NCI-H1105 treated with DMSO at 0.1 percent for 48 hours (cell line): ENCODE measurements around the gene TECTA.
"Not testable (repeated sequence)": the region's sequence is repeated elsewhere in the genome, so short reads cannot be mapped to it uniquely, and the experiment has no call there.

Experiments
- DNase-seq: peaks from one replicate; lab custom pipeline; 2025; lab: John Stamatoyannopoulos, UW

The TECTA gene

DNA sequence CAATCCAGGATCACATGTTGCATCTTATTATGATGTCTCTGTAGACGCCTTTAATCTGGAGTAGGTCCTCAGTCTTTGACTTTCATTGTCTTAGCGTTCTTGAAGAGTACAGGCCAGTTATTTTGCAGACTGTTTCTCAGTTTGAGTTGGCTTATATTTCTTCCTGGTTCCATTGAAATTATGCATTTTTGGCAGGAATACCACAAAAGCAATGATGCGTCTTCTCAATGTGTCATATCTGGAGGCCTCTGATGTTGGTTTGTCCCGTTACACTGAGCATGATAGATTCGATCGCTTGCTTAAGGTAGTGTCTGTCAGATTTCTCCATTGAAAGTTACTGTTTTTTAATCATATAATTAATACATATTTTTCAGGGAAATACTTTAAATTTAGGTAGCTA is 30.6 kb downstream of the TECTA start:
- no peak for DNase-seq

DNA sequence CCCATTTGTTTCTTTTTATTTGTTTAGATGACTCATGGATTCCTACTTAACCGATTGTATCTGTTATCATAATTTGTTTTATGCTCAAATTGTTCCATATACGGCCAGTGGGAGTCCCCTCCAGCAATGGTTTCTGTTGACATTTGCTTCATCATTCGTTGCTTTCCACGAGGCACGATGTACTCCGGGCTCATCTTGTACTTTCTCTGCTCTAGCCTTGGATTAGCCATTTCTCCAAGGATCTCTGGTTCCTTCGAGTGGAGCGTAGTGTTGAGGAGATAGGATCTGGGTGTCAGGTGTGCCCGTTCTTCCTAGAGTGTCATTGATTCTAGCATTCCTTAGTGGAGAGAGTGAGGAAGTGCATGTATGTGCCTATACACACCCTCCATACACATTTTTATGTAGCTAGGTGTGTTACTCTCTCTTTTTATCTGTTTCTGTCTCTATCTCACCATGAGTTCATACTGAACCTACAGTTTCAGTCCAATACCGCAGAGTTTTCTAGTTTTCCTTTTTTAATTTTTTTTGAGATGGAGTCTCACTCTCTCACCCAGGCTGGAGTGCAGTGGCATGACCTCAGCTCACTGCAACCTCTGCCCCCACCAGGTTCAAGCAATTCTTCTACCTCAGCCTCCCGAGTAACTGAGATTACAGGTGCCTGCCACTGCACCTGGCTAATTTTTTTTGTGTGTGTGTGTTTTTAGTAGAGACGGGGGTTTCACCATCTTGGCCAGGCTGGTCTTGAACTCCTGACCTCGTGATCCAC is 31.4 kb downstream of the TECTA start:
- no peak for DNase-seq

DNA sequence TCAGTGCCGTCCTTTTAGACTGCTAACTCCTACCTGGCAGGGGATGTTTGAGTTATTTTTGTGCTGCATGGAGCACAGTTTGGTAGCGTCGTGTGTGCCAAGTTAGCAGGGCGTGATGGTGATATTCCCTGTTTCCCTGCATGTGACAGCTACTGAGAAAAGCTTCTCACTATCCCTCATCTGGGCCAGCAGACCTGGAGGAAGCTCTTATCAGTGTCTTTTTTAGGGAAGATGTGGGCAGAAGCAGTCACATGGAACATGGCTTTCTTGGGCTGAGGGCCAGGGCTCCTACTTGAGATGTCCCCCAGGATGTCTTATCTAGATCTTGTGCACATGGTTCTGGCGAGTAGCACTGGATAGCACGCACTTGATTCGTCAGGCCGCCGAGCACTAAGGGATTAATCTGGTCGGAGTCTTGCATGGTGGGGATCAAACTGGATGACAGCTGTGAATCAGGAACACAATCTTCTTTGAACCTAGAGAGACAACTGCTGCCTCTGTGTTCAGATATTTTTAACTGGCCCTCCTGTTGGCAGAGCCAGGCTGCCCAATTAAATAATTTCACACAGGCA is 33.8 kb downstream of the TECTA start:
- no peak for DNase-seq

DNA sequence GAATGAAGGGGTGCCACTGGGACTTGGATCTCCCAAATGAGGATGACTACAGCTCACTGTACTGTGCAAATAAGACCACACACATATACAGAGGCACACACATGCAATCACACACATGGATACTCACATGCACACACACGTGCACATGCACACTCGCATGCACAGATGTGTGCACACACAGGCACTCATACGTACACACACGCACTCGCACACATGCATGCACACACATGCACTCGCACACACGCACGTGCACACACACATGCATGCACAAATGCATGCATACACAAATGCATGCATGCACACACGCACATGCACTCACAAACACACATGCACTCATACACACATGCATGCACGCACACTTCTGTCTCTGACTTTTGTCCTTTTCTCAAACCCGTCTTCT is 36.0 kb downstream of the TECTA start:
- no peak for DNase-seq

DNA sequence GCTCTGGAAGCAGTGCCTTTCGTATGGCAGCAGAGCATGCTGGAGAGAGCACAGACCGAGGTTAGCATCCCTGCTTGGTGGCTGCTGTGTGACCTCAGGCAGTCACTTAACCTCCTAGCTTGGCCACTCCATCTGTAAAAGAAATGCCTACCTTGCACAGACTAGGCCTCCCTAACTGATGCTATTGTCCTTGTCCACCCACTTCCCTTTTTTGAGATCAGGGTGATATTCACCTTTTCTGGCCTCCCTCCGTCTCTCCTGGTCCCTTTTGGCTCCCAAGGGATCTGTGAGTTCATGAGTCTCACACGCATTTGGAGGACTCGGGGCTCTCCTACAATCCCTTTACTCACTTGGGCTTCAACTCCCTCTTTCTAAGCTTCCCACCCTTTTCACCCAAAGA is 37.2 kb downstream of the TECTA start:
- DNase-seq, result no peak

DNA sequence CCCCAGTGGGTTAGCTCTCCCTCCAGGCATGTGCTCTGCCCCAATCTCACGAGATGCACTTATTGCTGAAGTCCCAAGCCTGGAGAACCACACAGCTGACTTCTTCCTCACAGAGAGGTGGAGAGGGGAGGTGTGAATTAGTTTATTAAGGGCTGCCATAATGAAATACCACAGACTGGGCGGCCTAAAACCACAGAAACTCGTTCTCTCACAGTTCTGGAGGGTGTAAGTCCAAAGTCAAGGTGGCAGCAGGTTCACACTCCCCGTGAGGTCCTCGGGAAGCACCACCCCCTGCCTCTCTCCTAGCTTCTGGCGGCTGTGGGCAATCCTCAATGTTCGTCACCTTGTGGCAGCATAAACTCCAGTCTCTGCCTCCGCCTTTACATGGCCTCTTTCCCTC is 39.3 kb downstream of the TECTA start:
- no peak for DNase-seq

DNA sequence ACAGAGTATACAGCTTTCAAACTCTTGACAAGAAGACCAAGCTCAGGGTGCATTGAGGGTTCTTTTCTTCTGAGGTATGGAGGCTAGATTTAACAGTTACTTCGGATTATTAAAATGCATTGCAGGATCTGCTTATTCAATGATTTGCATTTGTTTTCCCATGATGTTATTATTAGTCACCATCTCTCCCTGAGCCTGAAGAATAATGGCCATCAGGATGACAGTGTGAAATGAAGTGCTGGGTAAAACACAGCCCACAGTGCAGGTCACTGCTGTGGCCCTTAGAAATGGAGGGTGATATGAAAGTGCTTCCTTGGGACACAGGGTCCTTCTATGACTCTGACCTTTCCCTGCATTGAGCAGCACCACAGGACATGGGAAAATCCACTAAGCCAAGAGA is 40.0 kb downstream of the TECTA start:
- DNase-seq, result no peak

DNA sequence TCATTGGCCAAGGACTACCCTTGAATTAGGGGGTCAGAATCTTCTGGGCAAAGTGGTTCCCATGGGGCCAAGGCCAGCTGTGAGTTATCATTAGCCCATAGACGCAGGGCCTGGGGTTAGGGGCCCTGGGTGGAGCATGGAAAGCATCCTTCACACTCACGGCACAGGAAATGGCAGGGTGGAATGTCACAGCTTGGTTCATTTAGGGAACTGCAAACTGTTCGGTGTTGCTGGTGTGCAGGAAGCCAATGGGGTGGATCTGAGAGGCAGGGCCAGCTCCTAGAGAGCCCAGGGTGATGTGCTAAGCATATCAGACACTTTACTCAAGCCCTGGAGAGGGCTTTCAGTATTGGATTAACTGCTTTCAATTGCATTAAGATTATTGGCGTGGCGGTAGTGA is 42.9 kb downstream of the TECTA start:
- DNase-seq, result no peak

DNA sequence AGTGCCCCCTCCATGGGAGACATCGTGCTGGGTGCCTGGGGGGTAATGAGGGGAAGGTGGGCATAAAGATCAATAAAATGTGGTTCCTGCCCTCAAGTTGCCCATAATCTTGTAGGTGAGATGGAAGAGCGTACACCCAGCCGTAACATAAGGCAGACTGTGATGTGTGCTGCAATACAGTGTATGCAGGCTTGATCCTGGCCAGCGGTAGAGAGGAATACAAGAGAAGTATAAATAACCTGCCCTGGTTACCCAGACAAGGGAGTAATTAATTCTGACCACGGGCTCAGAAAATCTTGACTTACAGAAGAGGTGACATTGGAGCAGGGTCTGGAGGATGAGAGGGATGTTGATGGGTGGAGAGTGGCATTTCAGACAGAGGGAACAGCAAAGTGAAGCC is 43.7 kb downstream of the TECTA start:
- DNase-seq, result no peak

DNA sequence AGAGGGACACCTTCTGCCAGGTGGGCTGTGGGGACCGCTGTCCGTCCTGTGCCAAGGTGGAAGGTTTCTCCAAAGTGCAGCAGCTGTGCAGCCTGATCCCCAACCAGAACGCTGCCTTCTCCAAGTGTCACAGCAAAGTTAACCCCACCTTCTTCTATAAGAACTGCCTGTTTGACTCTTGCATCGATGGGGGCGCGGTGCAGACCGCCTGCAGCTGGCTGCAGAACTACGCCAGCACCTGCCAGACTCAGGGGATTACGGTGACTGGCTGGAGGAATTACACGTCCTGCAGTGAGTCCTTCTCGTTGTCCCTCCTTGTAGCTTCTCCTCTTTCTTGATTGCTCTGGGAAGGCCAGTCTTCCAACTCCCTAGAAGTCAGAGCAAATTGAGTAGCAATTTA is 44.8 kb downstream of the TECTA start:
- DNase-seq, result no peak

DNA sequence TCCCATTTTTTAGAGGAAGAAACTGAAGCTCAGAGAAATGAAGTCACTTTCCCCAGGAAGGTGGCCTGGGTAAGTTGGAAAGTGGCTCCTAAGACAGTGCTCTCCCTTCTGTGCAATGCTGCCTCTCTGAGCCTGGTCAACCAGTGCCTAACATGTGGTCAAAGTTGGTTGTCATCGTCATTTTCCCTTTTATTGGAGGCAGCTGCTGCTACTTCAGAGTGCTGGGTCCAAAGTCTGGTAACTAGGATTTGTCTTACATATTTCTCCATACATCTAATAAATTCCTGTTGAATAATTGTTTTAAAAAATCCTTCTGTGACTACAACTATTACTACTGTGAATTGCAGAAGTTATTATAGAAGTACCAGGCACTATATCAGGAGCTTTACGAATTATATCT is 48.1 kb downstream of the TECTA start:
- DNase-seq, result no peak

DNA sequence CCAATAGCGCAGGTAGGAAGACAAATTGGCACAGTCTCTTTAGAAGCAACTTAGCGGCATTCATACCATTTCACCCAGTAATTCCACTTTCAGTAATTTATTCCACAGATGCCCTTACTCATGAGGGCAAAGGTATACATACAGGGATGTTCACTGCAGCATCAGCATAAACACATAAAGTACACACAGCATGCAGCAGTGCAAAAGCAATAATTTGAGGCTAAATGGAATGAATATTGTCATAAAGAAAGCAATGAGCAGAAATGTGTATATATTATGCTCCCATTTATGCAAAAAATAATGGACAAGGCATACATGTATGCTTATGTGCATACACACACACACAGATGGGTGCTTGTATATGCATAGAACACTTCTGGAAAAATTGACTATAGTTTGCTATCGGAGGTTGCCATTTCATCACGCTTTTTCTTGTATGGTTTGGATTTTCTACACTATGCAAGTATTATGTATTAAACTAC is 50.2 kb downstream of the TECTA start:
- no peak for DNase-seq

DNA sequence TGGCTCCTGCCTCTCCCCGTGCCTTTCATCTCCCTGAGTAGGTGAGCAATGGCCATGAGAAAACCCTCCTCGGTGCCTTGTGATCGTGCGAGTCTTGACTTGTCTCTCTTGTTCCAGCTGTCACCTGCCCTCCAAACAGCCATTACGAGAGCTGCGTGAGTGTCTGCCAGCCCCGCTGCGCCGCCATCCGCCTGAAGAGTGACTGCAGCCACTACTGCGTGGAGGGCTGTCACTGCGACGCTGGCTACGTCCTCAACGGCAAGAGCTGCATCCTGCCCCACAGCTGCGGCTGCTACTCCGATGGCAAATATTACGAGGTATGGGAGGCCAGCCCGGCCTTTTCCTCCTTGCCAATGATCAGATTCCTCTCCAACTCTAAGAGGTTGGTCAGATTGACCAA is 51.7 kb downstream of the TECTA start:
- DNase-seq, result peak; percentile 100

DNA sequence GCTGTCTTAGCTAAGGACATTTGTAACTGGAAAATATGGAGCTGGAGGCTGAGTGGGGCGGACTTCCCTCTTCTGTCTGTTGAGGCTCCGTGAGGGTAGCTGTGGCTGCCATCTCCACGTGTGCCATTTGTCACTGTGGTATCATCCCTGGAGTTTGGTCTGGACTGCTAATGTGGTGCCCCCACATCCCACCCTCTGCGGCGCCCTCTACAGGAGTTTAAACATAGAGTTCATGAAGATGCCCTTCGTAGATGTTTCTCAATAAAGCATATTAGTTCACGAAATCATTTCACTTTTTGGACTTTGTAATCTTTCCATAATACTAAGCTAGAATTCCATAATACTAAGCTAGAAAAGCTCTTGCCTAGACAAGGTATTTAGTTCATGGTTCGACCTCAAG is 52.4 kb downstream of the TECTA start:
- DNase-seq, result peak; percentile 67

DNA sequence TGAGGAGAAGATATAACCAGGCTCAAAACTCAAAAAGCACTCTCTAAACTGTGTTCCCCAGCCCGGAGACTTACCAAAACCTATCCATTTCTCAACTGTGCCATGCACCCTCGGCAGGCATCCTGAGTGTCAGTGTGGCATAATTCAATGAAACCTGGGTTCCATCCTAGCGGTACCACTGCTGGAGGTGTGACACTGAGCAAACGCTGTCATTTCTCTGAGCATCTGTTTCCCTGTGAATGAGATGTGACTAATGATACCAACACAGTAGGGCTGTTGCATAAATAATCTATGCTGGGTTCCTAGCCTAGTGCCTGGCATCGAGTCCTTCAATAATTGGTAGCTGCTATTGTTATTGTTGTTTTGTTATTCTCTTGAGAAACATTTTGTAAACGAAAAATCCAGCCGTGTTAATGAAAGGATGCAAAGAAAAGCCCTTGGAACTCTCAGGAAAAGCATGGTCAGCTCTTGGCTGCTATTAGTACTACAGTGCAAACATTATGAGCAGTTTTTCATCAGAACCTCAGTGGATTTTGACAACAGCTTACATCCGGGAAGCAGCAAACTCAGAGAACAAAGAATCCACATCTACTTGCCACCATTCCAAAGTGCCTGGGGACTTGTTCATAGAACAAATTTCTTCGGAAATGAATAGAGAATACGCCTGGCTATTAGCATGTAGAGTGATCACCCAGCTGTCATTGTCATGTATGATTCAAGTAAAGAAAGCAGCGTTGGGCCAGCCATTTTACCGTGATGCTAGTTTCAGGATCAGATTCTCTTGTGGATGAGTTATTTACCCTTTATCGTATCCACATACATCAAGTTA is 53.7 kb downstream of the TECTA start:
- peak; percentile 75 for DNase-seq

DNA sequence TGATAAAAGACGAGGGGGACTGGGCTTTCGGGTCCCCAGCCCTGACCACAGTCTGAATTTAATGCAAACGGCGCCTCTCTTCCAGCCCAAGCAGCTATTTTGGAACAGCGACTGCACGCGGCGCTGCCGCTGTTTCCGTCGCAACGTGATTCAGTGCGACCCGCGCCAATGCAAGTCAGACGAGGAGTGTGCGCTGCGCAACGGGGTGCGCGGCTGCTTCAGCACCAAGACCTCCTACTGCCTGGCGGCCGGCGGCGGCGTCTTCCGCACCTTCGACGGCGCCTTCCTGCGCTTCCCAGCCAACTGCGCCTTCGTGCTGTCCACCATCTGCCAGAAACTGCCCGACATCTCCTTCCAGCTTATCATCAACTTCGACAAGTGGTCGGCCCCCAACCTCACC is 56.7 kb downstream of the TECTA start:
- DNase-seq, result no peak

DNA sequence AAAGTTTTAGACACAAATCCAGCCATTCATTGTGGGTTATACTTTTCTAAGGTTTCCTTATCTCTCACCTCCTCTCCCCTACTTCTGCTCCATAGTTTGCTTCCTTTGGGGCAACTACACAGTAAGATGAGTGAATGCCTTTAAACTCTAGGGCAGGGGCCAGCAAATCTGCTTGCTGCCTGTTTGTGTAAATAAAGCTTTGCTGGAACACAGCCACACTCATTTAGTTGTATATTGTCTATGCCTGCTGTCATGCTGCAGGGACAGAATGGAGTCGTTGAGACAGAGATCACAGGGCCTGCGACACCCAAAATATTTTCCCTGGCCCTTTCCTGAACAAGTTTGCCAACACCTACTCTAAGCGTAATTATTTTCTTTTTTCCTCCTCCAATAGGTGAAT is 58.7 kb downstream of the TECTA start:
- peak; percentile 90 for DNase-seq

DNA sequence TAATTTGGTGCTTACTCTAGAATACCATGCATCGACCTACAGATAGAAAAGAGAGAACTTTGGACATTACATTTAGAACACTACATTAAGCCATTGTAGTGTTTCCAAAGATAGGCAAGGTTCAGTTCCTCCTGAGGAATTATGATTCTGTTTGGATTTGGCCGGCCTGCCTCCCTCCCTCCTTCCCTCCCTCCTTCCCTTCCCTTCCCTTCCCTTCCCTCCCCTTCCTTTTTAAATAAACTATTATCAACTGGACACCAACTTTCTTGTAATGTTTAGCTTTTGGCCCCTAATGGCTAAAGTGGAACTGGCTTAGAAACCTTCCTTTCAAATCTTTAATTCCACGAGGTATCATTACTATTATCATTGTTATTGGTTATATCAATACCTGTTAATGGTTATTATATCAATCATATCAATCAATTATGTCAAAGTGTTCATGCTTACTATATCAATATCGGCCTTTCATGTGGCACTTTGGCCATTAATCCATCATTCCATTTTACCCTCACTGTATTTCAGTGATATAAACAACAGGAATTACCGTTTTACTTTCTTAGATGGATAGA is 60.4 kb downstream of the TECTA start:
- no peak for DNase-seq

DNA sequence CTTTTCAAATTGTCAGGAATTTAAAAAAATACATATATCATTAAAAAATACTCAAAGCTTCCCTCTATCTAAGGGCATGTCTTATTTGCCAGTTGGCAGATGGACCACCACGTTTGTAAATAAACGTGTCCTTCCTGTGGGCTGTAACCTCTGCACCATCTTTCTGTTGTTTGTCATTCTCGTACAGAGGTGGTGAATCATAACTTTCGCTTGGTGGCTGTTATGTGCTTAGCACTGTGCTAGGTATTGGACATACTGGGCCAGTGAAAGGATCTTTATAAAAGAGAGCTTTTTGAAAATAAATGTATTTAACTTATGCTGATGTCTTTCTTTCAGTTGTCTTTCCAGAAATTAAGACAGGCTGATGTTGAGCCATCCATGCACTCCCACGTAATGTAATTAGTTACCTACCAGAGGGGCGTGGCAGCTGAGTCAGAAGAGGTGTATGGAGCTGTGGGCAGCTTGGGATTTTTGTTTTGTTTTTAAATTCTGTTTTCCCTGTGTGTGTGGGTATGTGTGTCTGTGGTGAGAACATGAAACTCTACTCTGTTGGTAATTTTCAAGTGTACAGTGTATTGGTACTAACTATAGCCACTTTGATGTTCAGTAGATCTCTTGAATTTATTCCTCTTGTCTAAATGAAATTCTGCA is 62.7 kb downstream of the TECTA start:
- DNase-seq, result no peak

DNA sequence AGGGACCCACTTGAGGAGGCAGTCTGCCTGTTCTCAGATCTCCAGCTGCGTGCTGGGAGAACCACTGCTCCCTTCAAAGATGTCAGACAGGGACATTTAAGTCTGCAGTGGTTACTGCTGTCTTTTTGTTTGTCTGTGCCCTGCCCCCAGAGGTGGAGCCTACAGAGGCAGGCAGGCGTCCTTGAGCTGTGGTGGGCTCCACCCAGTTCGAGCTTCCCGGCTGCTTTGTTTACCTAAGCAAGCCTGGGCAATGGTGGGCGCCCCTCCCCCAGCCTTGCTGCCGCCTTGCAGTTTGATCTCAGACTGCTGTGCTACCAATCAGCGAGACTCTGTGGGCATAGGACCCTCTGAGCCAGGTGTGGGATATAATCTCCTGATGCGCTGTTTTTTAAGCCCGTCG is 76.6 kb downstream of the TECTA start:
- DNase-seq, result not testable (repeated sequence)

DNA sequence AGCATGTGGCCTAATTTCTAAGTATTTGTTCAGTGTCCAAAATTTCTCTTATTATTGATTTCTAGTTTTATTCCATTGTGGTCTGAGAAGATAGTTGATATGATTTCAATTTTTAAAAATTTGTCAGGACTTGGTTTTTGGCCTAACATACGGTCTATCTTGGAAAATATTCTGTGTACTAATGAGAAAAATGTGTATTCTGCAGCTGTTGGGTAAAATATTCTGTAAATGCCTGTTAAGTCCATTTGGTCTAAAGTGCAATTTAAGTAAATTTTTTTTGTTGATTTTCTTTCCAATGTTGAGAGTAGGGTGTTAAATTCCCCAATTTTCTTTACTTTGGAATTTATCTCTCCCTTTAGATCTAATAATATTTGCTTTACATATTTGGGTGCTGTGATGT is 78.3 kb downstream of the TECTA start:
- DNase-seq, result no peak

DNA sequence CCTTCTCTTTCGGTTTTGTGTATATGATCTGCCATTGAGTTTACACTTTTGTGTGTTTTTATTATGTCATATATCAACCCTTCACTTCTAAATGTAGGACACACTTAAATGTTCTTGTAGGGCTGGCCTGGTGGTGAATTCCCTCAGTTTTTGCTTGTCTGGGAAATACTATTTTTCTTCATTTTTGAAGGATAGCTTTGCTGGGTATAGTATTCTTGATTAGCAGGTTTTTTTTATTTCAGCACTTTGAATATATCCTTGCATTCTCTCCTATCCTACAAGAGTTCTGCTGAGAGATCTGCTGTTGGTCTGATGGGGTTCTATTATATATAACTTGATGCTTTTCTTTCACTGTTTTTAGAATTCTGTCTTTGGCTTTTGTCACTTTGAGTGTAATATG is 79.1 kb downstream of the TECTA start:
- no peak for DNase-seq
